ENCODE results near the gene HMGN4. TPM values are rescaled to one million over a fixed set of nuclear protein-coding genes. Genes with fewer than 3 reads are reported as not detected.

Gene HMGN4
- total and polyA plus RNA-seq, 2 of the 8 experiments (the other 6 are each of a cell fraction or from before 2014, with no cell fraction given) = 23.4 to 66.4 TPM

DNA sequence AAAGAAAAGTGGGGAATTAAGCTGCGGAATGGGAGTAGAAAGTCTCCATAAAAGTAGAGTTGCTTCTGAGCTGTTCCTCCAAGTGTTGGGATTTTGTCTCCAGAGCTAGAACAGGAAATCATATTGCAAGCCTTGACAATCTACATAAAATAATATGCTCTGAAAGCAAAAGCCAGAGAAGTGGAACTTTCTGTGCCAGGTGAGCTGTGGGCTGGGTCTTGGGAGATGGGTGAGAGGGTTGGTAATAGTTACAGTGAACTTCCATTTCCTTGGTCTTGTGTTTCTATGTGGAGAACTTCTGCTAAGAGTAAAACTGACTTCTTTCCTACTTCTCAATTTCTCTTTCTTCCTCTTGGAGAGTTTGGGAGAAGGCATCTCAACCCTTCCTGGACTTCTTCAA, 6.3 kb upstream of the HMGN4 start (continued):
- TF ChIP-seq, protein P1, sequence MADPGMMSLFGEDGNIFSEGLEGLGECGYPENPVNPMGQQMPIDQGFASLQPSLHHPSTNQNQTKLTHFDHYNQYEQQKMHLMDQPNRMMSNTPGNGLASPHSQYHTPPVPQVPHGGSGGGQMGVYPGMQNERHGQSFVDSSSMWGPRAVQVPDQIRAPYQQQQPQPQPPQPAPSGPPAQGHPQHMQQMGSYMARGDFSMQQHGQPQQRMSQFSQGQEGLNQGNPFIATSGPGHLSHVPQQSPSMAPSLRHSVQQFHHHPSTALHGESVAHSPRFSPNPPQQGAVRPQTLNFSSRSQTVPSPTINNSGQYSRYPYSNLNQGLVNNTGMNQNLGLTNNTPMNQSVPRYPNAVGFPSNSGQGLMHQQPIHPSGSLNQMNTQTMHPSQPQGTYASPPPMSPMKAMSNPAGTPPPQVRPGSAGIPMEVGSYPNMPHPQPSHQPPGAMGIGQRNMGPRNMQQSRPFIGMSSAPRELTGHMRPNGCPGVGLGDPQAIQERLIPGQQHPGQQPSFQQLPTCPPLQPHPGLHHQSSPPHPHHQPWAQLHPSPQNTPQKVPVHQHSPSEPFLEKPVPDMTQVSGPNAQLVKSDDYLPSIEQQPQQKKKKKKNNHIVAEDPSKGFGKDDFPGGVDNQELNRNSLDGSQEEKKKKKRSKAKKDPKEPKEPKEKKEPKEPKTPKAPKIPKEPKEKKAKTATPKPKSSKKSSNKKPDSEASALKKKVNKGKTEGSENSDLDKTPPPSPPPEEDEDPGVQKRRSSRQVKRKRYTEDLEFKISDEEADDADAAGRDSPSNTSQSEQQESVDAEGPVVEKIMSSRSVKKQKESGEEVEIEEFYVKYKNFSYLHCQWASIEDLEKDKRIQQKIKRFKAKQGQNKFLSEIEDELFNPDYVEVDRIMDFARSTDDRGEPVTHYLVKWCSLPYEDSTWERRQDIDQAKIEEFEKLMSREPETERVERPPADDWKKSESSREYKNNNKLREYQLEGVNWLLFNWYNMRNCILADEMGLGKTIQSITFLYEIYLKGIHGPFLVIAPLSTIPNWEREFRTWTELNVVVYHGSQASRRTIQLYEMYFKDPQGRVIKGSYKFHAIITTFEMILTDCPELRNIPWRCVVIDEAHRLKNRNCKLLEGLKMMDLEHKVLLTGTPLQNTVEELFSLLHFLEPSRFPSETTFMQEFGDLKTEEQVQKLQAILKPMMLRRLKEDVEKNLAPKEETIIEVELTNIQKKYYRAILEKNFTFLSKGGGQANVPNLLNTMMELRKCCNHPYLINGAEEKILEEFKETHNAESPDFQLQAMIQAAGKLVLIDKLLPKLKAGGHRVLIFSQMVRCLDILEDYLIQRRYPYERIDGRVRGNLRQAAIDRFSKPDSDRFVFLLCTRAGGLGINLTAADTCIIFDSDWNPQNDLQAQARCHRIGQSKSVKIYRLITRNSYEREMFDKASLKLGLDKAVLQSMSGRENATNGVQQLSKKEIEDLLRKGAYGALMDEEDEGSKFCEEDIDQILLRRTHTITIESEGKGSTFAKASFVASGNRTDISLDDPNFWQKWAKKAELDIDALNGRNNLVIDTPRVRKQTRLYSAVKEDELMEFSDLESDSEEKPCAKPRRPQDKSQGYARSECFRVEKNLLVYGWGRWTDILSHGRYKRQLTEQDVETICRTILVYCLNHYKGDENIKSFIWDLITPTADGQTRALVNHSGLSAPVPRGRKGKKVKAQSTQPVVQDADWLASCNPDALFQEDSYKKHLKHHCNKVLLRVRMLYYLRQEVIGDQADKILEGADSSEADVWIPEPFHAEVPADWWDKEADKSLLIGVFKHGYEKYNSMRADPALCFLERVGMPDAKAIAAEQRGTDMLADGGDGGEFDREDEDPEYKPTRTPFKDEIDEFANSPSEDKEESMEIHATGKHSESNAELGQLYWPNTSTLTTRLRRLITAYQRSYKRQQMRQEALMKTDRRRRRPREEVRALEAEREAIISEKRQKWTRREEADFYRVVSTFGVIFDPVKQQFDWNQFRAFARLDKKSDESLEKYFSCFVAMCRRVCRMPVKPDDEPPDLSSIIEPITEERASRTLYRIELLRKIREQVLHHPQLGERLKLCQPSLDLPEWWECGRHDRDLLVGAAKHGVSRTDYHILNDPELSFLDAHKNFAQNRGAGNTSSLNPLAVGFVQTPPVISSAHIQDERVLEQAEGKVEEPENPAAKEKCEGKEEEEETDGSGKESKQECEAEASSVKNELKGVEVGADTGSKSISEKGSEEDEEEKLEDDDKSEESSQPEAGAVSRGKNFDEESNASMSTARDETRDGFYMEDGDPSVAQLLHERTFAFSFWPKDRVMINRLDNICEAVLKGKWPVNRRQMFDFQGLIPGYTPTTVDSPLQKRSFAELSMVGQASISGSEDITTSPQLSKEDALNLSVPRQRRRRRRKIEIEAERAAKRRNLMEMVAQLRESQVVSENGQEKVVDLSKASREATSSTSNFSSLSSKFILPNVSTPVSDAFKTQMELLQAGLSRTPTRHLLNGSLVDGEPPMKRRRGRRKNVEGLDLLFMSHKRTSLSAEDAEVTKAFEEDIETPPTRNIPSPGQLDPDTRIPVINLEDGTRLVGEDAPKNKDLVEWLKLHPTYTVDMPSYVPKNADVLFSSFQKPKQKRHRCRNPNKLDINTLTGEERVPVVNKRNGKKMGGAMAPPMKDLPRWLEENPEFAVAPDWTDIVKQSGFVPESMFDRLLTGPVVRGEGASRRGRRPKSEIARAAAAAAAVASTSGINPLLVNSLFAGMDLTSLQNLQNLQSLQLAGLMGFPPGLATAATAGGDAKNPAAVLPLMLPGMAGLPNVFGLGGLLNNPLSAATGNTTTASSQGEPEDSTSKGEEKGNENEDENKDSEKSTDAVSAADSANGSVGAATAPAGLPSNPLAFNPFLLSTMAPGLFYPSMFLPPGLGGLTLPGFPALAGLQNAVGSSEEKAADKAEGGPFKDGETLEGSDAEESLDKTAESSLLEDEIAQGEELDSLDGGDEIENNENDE (IDR thresholded peaks at IDR 0.05; ENCODE audit: insufficient replicate concordance, low read length) = no peak
- no peak for TF ChIP-seq BACH1 (IDR thresholded peaks at IDR 0.05; ENCODE audit: low read length)
- TF ChIP-seq POLR2A (IDR thresholded peaks at IDR 0.05; ENCODE audit: control extremely low read depth in 1 of 2, low read depth in 2 of 2, low read length in 2 of 2) = no peak
- no peak for TF ChIP-seq ZNF274 (IDR thresholded peaks at IDR 0.05; ENCODE audit: borderline replicate concordance, extremely low read depth, low read length)
- TF ChIP-seq ASH2L (IDR thresholded peaks at IDR 0.05; ENCODE audit: low read length) = no peak
- TF ChIP-seq GABPA (IDR thresholded peaks at IDR 0.05; ENCODE audit: borderline replicate concordance, insufficient read depth, low read length) = no peak
- TF ChIP-seq CREB1 (IDR thresholded peaks at IDR 0.05) = no peak
- TF ChIP-seq RBBP5 (IDR thresholded peaks at IDR 0.05; ENCODE audit: borderline replicate concordance, low read depth, low read length) = no peak
- no peak for TF ChIP-seq TBP (IDR thresholded peaks at IDR 0.05; ENCODE audit: low read depth, low read length)
- no peak for TF ChIP-seq NRF1 (IDR thresholded peaks at IDR 0.05; ENCODE audit: low read depth, low read length)
- no peak for TF ChIP-seq TEAD4 (IDR thresholded peaks at IDR 0.05; ENCODE audit: low read depth, low read length)
- no peak for TF ChIP-seq SUZ12 (IDR thresholded peaks at IDR 0.05; ENCODE audit: low read length)
- no peak for TF ChIP-seq SIRT6 (IDR thresholded peaks at IDR 0.05; ENCODE audit: low read length)
- no peak for TF ChIP-seq SP2 (IDR thresholded peaks at IDR 0.05; ENCODE audit: low read length)
- TF ChIP-seq POLR2AphosphoS5 (IDR thresholded peaks at IDR 0.05; ENCODE audit: low read depth, low read length) = no peak
